Natural killer cell (primary cell): ENCODE data around the gene MRPS18A. TPM values are rescaled to one million over a fixed set of nuclear protein-coding genes. Genes with fewer than 3 reads are reported as not detected.

Source experiments
- ATAC-seq, 3 donors: fragments of 150-1000 bp in 2 of 3; fragments of 200-7000 bp in 1 of 3; cut with Tn5 transposase; 1 replicate in 1 of 3; 2 replicates in 2 of 3; pipeline ENCODE4 v1.10.0; 2021; ENCODE audit warnings: mild to moderate bottlenecking in 2 of 3, moderate library complexity in 2 of 3
- DNase-seq, 2 donors: peaks; one replicate each; pipeline versions ENCODE4 v3.0.0 to v3.0.0-alpha.2; 2013 to 2021; ENCODE audit warnings: mixed read lengths in 1 of 2
- H3K27ac ChIP-seq: one replicate; pipeline ENCODE4 v1.5.1; 2013; ENCODE audit warnings: mild to moderate bottlenecking, low read length
- H3K27me3 ChIP-seq: one replicate; pipeline ENCODE4 v1.6.1; 2013; ENCODE audit warnings: low read length; ENCODE audit not compliant: control insufficient read depth, insufficient read depth
- H3K36me3 ChIP-seq: one replicate; pipeline ENCODE4 v1.6.1; 2013; ENCODE audit warnings: low read length; ENCODE audit not compliant: control insufficient read depth, insufficient read depth
- H3K4me1 ChIP-seq: one replicate; pipeline ENCODE4 v1.6.1; 2013; ENCODE audit warnings: low read length; ENCODE audit not compliant: control insufficient read depth, insufficient read depth
- H3K4me3 ChIP-seq: one replicate; pipeline ENCODE4 v1.5.1; 2013; ENCODE audit warnings: low read length
- H3K9me3 ChIP-seq: one replicate; pipeline ENCODE4 v1.6.1; 2013; ENCODE audit warnings: low read length; ENCODE audit not compliant: control insufficient read depth, insufficient read depth
- H3K27ac Mint-ChIP-seq, 2 donors: one replicate each; pipeline ENCODE4 v1.8.0; 2022; ENCODE audit warnings: mild to moderate bottlenecking in 2 of 2, mixed read lengths in 2 of 2, moderate library complexity in 1 of 2
- H3K27me3 Mint-ChIP-seq, 2 donors: one replicate each; pipeline ENCODE4 v1.8.0; 2022; ENCODE audit warnings: low read depth in 2 of 2, mixed read lengths in 2 of 2
- H3K36me3 Mint-ChIP-seq: one replicate; pipeline ENCODE4 v1.8.0; 2022; ENCODE audit warnings: mixed read lengths
- H3K4me1 Mint-ChIP-seq, 2 donors: one replicate each; pipeline ENCODE4 v1.8.0; 2022; ENCODE audit warnings: mixed read lengths in 2 of 2
- H3K4me3 Mint-ChIP-seq: one replicate; pipeline ENCODE4 v1.8.0; 2022; ENCODE audit warnings: mild to moderate bottlenecking, moderate library complexity, mixed read lengths
- H3K9me3 Mint-ChIP-seq, 2 donors: one replicate each; pipeline ENCODE4 v1.8.0; 2022; ENCODE audit warnings: mixed read lengths in 2 of 2
- WGBS: methylation state at CpG from one replicate; pipeline ENCODE4 v1.1.7; 2013; ENCODE audit warnings: missing lambda C conversion rate; ENCODE audit not compliant: insufficient coverage; 5-methylcytosine and 5-hydroxymethylcytosine counted together
- intact Hi-C: fragments of 100-400 bp; cut with micrococcal nuclease; formaldehyde crosslinking; loops from one replicate; pipeline ENCODE4 v1.14.2; 2022
- total RNA-seq, 4 donors: library from RNA; stranded (reverse); fragments of 120-200 nt in 1 of 4; gene quantifications; one replicate each; pipeline versions ENCODE4 v1.2.3 to v1.2.4, GENCODE V29; 2013 to 2022
- TF ChIP-seq, protein P1 (sequence below): fragments of 200-600 bp; IDR thresholded peaks from one replicate; pipeline ENCODE4 v1.8.0; 2022; ENCODE audit warnings: antibody characterized with exemption

MRPS18A gene
- 10 to 100 TPM; 29.0 to 39.8 (median 33.1) TPM for total RNA-seq
- total RNA-seq (2013), result 33.0 TPM

GRCh38 chr6:43687437-43688347 is at the start of gene MRPS18A:
Gene MRPS18A, minus strand, starts transcription at chr6:43687791. Its CDS starts 12 bp downstream, at chr6:43687779.
- intact Hi-C loops, result no loop called here
- Histone ChIP-seq H3K9me3 (no peaks in the 10 kb centered on the region), H3K4me1 (peaks cover 15% of the 10 kb centered on the region), H3K27ac (peak within 1 kb of the TSS; percentile 66), H3K36me3 (peaks cover 3% of the 10 kb centered on the region), H3K27me3 (no peaks in the 10 kb centered on the region), H3K4me3 (peak within 1 kb of the TSS; percentile 77)
- peak; percentile 93 to 99 (median 98) for ATAC-seq
- no peaks in the 10 kb centered on the region for H3K36me3 Mint-ChIP-seq
- H3K9me3 Mint-ChIP-seq, result no peaks in the 10 kb centered on the region
- peaks cover 7 to 10% of the 10 kb centered on the region in 2 donors for H3K27me3 Mint-ChIP-seq
- peaks cover 38 to 52% of the 10 kb centered on the region in 2 donors for H3K4me1 Mint-ChIP-seq
- WGBS, result 1% methylated on average over 39 of the region's 43 CpGs
- peak within 1 kb of the TSS; percentile 86 to 91 for H3K27ac Mint-ChIP-seq
- TF ChIP-seq, protein P1, sequence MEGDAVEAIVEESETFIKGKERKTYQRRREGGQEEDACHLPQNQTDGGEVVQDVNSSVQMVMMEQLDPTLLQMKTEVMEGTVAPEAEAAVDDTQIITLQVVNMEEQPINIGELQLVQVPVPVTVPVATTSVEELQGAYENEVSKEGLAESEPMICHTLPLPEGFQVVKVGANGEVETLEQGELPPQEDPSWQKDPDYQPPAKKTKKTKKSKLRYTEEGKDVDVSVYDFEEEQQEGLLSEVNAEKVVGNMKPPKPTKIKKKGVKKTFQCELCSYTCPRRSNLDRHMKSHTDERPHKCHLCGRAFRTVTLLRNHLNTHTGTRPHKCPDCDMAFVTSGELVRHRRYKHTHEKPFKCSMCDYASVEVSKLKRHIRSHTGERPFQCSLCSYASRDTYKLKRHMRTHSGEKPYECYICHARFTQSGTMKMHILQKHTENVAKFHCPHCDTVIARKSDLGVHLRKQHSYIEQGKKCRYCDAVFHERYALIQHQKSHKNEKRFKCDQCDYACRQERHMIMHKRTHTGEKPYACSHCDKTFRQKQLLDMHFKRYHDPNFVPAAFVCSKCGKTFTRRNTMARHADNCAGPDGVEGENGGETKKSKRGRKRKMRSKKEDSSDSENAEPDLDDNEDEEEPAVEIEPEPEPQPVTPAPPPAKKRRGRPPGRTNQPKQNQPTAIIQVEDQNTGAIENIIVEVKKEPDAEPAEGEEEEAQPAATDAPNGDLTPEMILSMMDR, result no peak
- peak within 1 kb of the TSS; percentile 95 for H3K4me3 Mint-ChIP-seq
- peak; percentile 70 to 85 for DNase-seq

DNA sequence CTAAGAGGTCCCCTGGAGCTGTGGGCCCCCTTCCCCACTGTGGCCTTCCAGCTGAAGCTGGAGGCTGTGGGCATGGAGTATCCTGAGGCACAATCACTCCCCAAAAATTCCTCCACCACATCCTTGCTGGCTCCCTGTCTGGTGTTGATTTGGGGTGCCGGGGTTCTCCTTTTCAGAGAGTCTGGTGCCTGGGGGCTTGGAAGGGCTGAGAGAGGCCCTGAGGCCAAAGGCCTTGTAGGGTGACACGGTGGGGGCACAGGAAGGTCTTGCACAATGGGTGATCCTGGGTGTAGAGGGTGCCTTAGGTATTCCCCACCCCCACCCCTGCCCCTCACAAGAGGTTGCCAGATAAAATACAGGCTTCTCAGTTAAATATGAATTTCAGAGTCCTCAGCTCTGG is 49.3 kb upstream of the MRPS18A start:
- Histone ChIP-seq H3K4me3 (no peak overlapping the region), H3K9me3 (no peaks in the 10 kb centered on the region), H3K4me1 (peaks cover 9% of the 10 kb centered on the region), H3K27ac (no peak overlapping the region), H3K27me3 (no peaks in the 10 kb centered on the region), H3K36me3 (no peaks in the 10 kb centered on the region)
- Mint-ChIP-seq H3K27me3 (no peaks in the 10 kb centered on the region), H3K4me3 (no peak overlapping the region), H3K4me1 (peaks cover 0 to 26% of the 10 kb centered on the region in 2 donors), H3K36me3 (no peaks in the 10 kb centered on the region), H3K27ac (no peak overlapping the region), H3K9me3 (no peaks in the 10 kb centered on the region)
- intact Hi-C loops, result no loop called here
- no peak for DNase-seq
- no CpG with 5 or more reads among the region's 2 CpGs for WGBS
- TF ChIP-seq, protein P1, result no peak
- no peak for ATAC-seq

- Histone ChIP-seq H3K4me3 (no peak overlapping the region), H3K36me3 (no peaks in the 10 kb centered on the region), H3K4me1 (peaks cover 9% of the 10 kb centered on the region), H3K27me3 (no peaks in the 10 kb centered on the region), H3K9me3 (no peaks in the 10 kb centered on the region), H3K27ac (no peak overlapping the region)
- Mint-ChIP-seq H3K4me1 (peaks cover 0 to 26% of the 10 kb centered on the region in 2 donors), H3K36me3 (peaks cover 2% of the 10 kb centered on the region), H3K4me3 (no peak overlapping the region), H3K27ac (no peak overlapping the region), H3K9me3 (peaks cover 0 to 2% of the 10 kb centered on the region in 2 donors), H3K27me3 (no peaks in the 10 kb centered on the region)
- 72% methylated on average over 2 of the region's 2 CpGs for WGBS
- no peak for DNase-seq
- TF ChIP-seq, protein P1, result no peak
- intact Hi-C loops, result no loop called here
- no peak for ATAC-seq
These were observed 48.7 kb upstream of the MRPS18A start for GRCh38 chr6:43736211-43736786.
